ENCODE measurements around the gene COL5A1.

DNA sequence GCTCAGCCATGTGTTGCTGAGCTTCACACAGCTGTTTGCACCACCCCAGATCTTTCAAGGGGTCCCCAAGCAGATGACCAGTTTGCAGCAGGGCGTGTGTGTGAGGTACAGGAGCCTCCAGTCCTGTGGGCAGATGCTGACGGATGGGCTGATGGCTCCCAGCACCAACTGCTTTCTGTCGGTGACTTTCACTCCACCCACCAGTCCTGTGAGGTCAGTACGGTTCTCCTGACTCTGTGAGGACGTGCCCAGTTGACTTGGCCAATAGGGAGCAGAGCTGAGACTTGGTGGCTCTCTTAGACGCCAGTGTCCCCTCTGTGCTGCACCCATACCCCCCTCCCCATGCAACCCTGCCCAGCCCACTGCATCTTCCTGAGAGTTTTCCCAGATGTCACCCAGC is 19.7 kb downstream of the COL5A1 start:
- no peak for TF ChIP-seq EGR1 (IDR thresholded peaks at IDR 0.05)
- no peak for TF ChIP-seq EP300 (IDR thresholded peaks at IDR 0.05; ENCODE audit: borderline replicate concordance)

All from Ishikawa (cell line).